Measurements from ENCODE around the gene CCIN.

Gene CCIN

GRCh38 chr9:36191686-36192085, 22.5 kb downstream of the CCIN start:
- H2AFZ ChIP-seq (ENCODE audit: low read depth, low read length), result no peak overlapping the region
- no peak for ATAC-seq (ENCODE audit: insufficient read depth, low read depth)
- H3K27ac ChIP-seq (ENCODE audit: low read length), result peak overlapping the region; percentile 89
- peak overlapping the region; percentile 54 to 96 for H3K4me3 ChIP-seq (ENCODE audit: low read depth in 1 of 2, low read length in 2 of 2)
- H4K20me1 ChIP-seq (ENCODE audit: insufficient read depth, low read length), result peaks cover 36% of the 10 kb centered on the region
- peak overlapping the region; percentile 92 for H3K9ac ChIP-seq (ENCODE audit: low read depth, low read length)
- DNase-seq, result no peak
- peaks cover 25% of the 10 kb centered on the region for H3K36me3 ChIP-seq (ENCODE audit: insufficient read depth, low read length)
- no peak for TF ChIP-seq CTCF (IDR thresholded peaks at IDR 0.05; ENCODE audit: borderline replicate concordance, extremely low read depth, low read length, poor library complexity, severe bottlenecking)
- TF ChIP-seq EZH2 (IDR thresholded peaks at IDR 0.05; ENCODE audit: borderline replicate concordance, low read depth, low read length, severe bottlenecking), result no peak
- peaks cover 38% of the 10 kb centered on the region for H3K4me1 ChIP-seq (ENCODE audit: insufficient read depth, low read length)
- peaks cover 62% of the 10 kb centered on the region for H3K79me2 ChIP-seq (ENCODE audit: insufficient read depth, low read length)
- H3K4me2 ChIP-seq (ENCODE audit: insufficient read depth, low read length), result peak overlapping the region; percentile 81
- H3K27me3 ChIP-seq (ENCODE audit: insufficient read depth, low read length, poor library complexity), result no peaks in the 10 kb centered on the region
- no peaks in the 10 kb centered on the region for H3K9me3 ChIP-seq (ENCODE audit: insufficient read depth, low read length, severe bottlenecking)

DNA sequence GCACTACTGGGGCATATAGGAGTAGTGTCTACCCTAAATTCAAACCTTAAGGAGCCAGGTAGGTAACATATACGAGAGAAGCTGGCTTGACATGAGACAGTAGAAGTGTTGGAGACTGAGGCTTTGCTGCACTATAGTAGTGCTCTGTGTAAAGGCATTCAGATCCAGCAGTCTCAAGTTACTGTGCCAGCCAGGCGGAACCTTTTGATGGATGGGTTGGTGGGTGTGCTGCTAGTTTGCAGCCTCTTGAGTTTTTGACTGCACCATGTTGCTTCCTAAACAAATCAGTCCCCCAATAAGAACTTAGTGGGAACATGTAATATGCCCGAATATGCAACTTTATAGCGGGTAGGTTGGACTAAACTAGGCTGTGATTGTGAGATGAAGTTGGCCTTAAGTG, 23.0 kb downstream of the CCIN start:
- no peak for DNase-seq
- Histone ChIP-seq H3K9ac (ENCODE audit: low read depth, low read length) (peak overlapping the region; percentile 92), H3K9me3 (ENCODE audit: insufficient read depth, low read length, severe bottlenecking) (no peaks in the 10 kb centered on the region), H3K27ac (ENCODE audit: low read length) (peak overlapping the region; percentile 89), H3K79me2 (ENCODE audit: insufficient read depth, low read length) (peaks cover 67% of the 10 kb centered on the region), H2AFZ (ENCODE audit: low read depth, low read length) (no peak overlapping the region), H3K36me3 (ENCODE audit: insufficient read depth, low read length) (peaks cover 30% of the 10 kb centered on the region), H3K4me2 (ENCODE audit: insufficient read depth, low read length) (peak overlapping the region; percentile 81), H3K4me1 (ENCODE audit: insufficient read depth, low read length) (peaks cover 38% of the 10 kb centered on the region), H3K27me3 (ENCODE audit: insufficient read depth, low read length, poor library complexity) (no peaks in the 10 kb centered on the region), H4K20me1 (ENCODE audit: insufficient read depth, low read length) (peaks cover 41% of the 10 kb centered on the region), H3K4me3 (ENCODE audit: low read depth in 1 of 2, low read length in 2 of 2) (peak overlapping the region; percentile 54 to 96; a peak in 3 of 4 replicates)
- TF ChIP-seq EZH2 (IDR thresholded peaks at IDR 0.05; ENCODE audit: borderline replicate concordance, low read depth, low read length, severe bottlenecking) (no peak), CTCF (IDR thresholded peaks at IDR 0.05; ENCODE audit: borderline replicate concordance, extremely low read depth, low read length, poor library complexity, severe bottlenecking) (no peak)
- no peak for ATAC-seq (ENCODE audit: insufficient read depth, low read depth)

DNA sequence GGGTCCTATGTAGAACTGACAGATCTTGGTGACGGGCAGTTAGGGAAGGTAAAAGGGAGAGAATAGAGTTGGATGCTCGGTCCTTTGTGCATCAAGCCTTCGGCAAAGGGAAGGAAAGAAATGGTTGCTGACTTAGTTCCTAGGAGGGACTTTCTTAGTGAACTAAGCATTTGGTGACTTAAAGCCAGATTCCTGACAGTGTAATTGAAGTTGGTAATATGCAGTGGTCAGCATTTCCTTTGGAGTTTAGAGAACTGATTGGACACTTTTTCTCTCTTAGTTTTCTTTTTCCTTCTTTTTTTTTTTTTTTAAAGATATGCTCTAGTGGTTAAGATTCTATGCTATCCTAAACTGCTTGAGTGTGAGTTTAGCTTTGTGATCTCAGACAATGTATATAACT, 23.8 kb downstream of the CCIN start:
- no peak overlapping the region for H2AFZ ChIP-seq (ENCODE audit: low read depth, low read length)

More for the DNA sequence above, 23.8 kb downstream of the CCIN start:
- peaks cover 44% of the 10 kb centered on the region for H4K20me1 ChIP-seq (ENCODE audit: insufficient read depth, low read length)
- peak overlapping the region; percentile 89; the same call in 1 of the 2 replicates for H3K27ac ChIP-seq (ENCODE audit: low read length)
- peak overlapping the region; percentile 92; the same call in 1 of the 2 replicates for H3K9ac ChIP-seq (ENCODE audit: low read depth, low read length)
- peaks cover 35% of the 10 kb centered on the region for H3K36me3 ChIP-seq (ENCODE audit: insufficient read depth, low read length)
- no peaks in the 10 kb centered on the region for H3K27me3 ChIP-seq (ENCODE audit: insufficient read depth, low read length, poor library complexity)
- peaks cover 38% of the 10 kb centered on the region for H3K4me1 ChIP-seq (ENCODE audit: insufficient read depth, low read length)
- peak overlapping the region; percentile 54 to 96; a peak in 1 of 4 replicates for H3K4me3 ChIP-seq (ENCODE audit: low read depth in 1 of 2, low read length in 2 of 2)
- H3K9me3 ChIP-seq (ENCODE audit: insufficient read depth, low read length, severe bottlenecking), result no peaks in the 10 kb centered on the region
- TF ChIP-seq EZH2 (IDR thresholded peaks at IDR 0.05; ENCODE audit: borderline replicate concordance, low read depth, low read length, severe bottlenecking), result no peak
- no peak for TF ChIP-seq CTCF (IDR thresholded peaks at IDR 0.05; ENCODE audit: borderline replicate concordance, extremely low read depth, low read length, poor library complexity, severe bottlenecking)
- peak overlapping the region; percentile 81 for H3K4me2 ChIP-seq (ENCODE audit: insufficient read depth, low read length)
- ATAC-seq (ENCODE audit: insufficient read depth, low read depth) (no peak), DNase-seq (no peak)
- H3K79me2 ChIP-seq (ENCODE audit: insufficient read depth, low read length), result peaks cover 71% of the 10 kb centered on the region

All from DND-41 (cell line).